H1 (cell line): ENCODE results near the gene PRR23E. TPM values are rescaled to one million over a fixed set of nuclear protein-coding genes. Genes with fewer than 3 reads are reported as not detected.

Source experiments
- BCL11A ChIP-seq, 2 experiments: IDR thresholded peaks; one replicate each; pipeline ENCODE4 v1.6.1; 2011; ENCODE audit warnings: low read depth in 2 of 2, low read length in 2 of 2, mild to moderate bottlenecking in 2 of 2
- CBX8 ChIP-seq: fragments of 300-800, 300-1000 bp; sonication (generic); IDR thresholded peaks from 2 replicates; pipeline ENCODE4 v1.7.1; 2016; ENCODE audit warnings: low read depth, low read length, borderline replicate concordance
- EZH2 ChIP-seq: fragments of 200-600 bp; sonication (generic); IDR thresholded peaks from 2 replicates; pipeline ENCODE4 v1.7.1; 2012; ENCODE audit warnings: low read depth, mild to moderate bottlenecking, moderate library complexity, low read length, inconsistent platforms; ENCODE audit not compliant: severe bottlenecking
- GTF2F1 ChIP-seq: IDR thresholded peaks from 2 replicates; pipeline ENCODE4 v1.6.1; 2012; ENCODE audit warnings: low read depth, low read length, improper control_type of control experiment, borderline replicate concordance
- NANOG ChIP-seq: IDR thresholded peaks from 2 replicates; pipeline ENCODE4 v1.6.1; 2011; ENCODE audit warnings: low read length, low read depth, mild to moderate bottlenecking, inconsistent platforms; ENCODE audit not compliant: insufficient read depth, poor library complexity, severe bottlenecking
- SIN3A ChIP-seq, 2 experiments: IDR thresholded peaks in 1 of 2; conservative IDR thresholded peaks in 1 of 2; 2 replicates each; pipeline ENCODE4 v1.6.1; 2011 to 2012; ENCODE audit warnings: low read length in 2 of 2, improper control_type of control experiment in 1 of 2, low read depth in 1 of 2, mild to moderate bottlenecking in 1 of 2
- USF2 ChIP-seq: IDR thresholded peaks from 2 replicates; pipeline ENCODE4 v1.6.1; 2011; ENCODE audit warnings: low read length, improper control_type of control experiment
- polyA plus RNA-seq, 7 experiments: library from polyadenylated mRNA; depleted of rRNA in 3 of 7; stranded (reverse) in 5 of 7; unstranded in 2 of 7; fragments of >200 nt in 5 of 7; fragments of 200-250 nt in 2 of 7; gene quantifications; 1 replicate in 5 of 7; 2 replicates in 1 of 7; 4 replicates in 1 of 7; pipeline versions ENCODE4 v1.2.1 to v1.2.3, GENCODE V29; 2011 to 2013; ENCODE audit warnings: missing spikeins in 2 of 7, mixed read lengths in 2 of 7
- total RNA-seq: library from RNA; stranded (reverse); fragmentation: NEBNext Ultra II Directional; extraction: Animal tissue kit (Norgen Biotek cat#: 25700); gene quantifications from 2 replicates; pipeline ENCODE4 v1.2.1, GENCODE V29; 2021

Gene PRR23E
- total and polyA plus RNA-seq, 2 of the 8 experiments (the other 6 are each of a cell fraction or from before 2014, with no cell fraction given) = not detected

GRCh38 chr3:127216415-127217261 is 23.7 kb downstream of the PRR23E start (continued):
- TF ChIP-seq CBX8 = no peak
- no peak for TF ChIP-seq GTF2F1
- TF ChIP-seq BCL11A (IDR thresholded peaks at IDR 0.05; ENCODE audit: low read depth in 2 of 2, low read length in 2 of 2) = no peak
- no peak for TF ChIP-seq USF2
- TF ChIP-seq SIN3A (conservative IDR thresholded peaks at IDR 0.05 in 1 of 2, IDR thresholded peaks at IDR 0.05 in 1 of 2; ENCODE audit: low read depth in 1 of 2, low read length in 2 of 2) = no peak
- no peak for TF ChIP-seq NANOG
- no peak for TF ChIP-seq EZH2
